Activated CD8-positive, alpha-beta memory T cell treated with anti-CD3 and anti-CD28 coated beads for 4 hours (primary cell): Measurements from ENCODE around the gene SERPINH1.

Source experiments
- DNase-seq, 2 donors: peaks; one replicate each; pipeline ENCODE4 v3.0.0-alpha.2; 2020; ENCODE audit warnings: low read depth in 2 of 2

The SERPINH1 gene

GRCh38 chr11:75555079-75555811 is 6.8 kb upstream of the SERPINH1 start:
- no peak for DNase-seq

- no peak for DNase-seq
Measured at GRCh38 chr11:75556275-75556674, 5.8 kb upstream of the SERPINH1 start.

GRCh38 chr11:75557666-75558494 is 4.2 kb upstream of the SERPINH1 start:
- no peak for DNase-seq

GRCh38 chr11:75558939-75559843 is 2.9 kb upstream of the SERPINH1 start:
- no peak for DNase-seq

GRCh38 chr11:75560644-75561043 is 1.4 kb upstream of the SERPINH1 start:
- no peak for DNase-seq

- no peak for DNase-seq
Measured at GRCh38 chr11:75561426-75562047, 516 bp upstream of the SERPINH1 start.

- DNase-seq, result no peak
Measured at GRCh38 chr11:75562836-75563484, 907 bp downstream of the SERPINH1 start.

- DNase-seq, result no peak
Measured at GRCh38 chr11:75563501-75563977, 1.5 kb downstream of the SERPINH1 start.

- DNase-seq, result no peak
Measured at GRCh38 chr11:75563978-75564552, 2.0 kb downstream of the SERPINH1 start.

- DNase-seq, result no peak
Measured at GRCh38 chr11:75565221-75565814, 3.3 kb downstream of the SERPINH1 start.

- no peak for DNase-seq
Measured at GRCh38 chr11:75565916-75566762, 4.1 kb downstream of the SERPINH1 start.

GRCh38 chr11:75566763-75567279 is 4.8 kb downstream of the SERPINH1 start:
- DNase-seq, result no peak

- no peak for DNase-seq
Measured at GRCh38 chr11:75567971-75568370, 5.9 kb downstream of the SERPINH1 start.

GRCh38 chr11:75568616-75569219 is 6.7 kb downstream of the SERPINH1 start:
- no peak for DNase-seq

GRCh38 chr11:75570559-75571139 is 8.6 kb downstream of the SERPINH1 start:
- no peak for DNase-seq

- no peak for DNase-seq
Measured at GRCh38 chr11:75571625-75572024, 9.6 kb downstream of the SERPINH1 start.

GRCh38 chr11:75572744-75573143 is 10.7 kb downstream of the SERPINH1 start:
- DNase-seq, result no peak
